B cell (primary cell): ENCODE results near the gene U2AF2.

Experiments
- EZH2 ChIP-seq: IDR thresholded peaks from 2 replicates; pipeline ENCODE4 v1.6.1; 2012; ENCODE audit warnings: borderline replicate concordance, low read depth, mild to moderate bottlenecking, moderate library complexity, low read length; ENCODE audit not compliant: insufficient read depth, poor library complexity, severe bottlenecking
- TF ChIP-seq, protein P1 (sequence below): fragments of 200-600 bp; IDR thresholded peaks from one replicate; pipeline ENCODE4 v1.8.0; 2022; ENCODE audit warnings: antibody characterized with exemption, mild to moderate bottlenecking

DNA sequence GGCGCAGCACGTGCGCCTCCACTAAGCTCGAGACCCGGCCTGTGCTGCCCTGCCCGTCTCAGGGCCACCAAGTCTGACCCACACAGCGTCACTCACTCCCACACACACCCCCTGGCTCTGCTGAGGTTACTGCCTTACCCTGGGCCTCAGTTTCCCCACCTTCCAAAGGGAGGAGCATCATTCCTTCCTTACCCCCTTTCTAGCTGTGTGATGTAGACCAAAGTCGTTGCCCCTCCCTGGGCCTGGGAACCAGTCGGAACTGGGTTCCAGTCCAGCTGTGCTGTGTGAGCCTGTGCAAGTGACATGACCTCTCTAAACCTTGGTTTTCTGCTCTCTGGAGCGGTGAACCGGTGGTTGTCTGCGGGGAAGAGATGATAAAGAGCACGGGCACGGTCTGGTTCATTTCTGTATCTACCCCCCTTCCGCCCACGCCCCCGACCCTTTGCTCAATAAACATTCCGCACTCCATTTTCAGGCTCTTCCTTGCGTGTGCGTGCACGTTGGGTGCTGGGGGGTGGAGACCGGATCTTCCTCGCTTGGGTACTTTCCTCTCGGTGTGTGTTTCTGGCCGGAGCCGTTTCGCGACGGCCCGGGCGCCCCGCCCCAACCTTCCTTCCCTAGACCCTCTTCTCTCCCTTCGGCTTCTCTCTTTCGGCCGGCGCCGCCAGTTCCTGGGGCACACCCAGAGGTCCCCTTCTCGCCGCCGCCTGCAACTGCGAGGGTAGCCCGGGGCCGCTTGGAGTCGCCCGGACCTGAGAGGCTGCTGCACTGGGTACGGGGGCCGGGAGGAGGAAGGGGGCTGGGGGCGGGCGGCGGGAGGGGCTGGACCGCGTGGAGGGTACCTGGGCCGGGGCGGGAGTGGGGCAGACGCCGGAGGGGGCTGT is 11.6 kb upstream of the U2AF2 start, which contains the start of gene ZNF581:
- TF ChIP-seq, protein P1, sequence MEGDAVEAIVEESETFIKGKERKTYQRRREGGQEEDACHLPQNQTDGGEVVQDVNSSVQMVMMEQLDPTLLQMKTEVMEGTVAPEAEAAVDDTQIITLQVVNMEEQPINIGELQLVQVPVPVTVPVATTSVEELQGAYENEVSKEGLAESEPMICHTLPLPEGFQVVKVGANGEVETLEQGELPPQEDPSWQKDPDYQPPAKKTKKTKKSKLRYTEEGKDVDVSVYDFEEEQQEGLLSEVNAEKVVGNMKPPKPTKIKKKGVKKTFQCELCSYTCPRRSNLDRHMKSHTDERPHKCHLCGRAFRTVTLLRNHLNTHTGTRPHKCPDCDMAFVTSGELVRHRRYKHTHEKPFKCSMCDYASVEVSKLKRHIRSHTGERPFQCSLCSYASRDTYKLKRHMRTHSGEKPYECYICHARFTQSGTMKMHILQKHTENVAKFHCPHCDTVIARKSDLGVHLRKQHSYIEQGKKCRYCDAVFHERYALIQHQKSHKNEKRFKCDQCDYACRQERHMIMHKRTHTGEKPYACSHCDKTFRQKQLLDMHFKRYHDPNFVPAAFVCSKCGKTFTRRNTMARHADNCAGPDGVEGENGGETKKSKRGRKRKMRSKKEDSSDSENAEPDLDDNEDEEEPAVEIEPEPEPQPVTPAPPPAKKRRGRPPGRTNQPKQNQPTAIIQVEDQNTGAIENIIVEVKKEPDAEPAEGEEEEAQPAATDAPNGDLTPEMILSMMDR, result no peak
- TF ChIP-seq EZH2, result no peak
